ENCODE data around the gene PSMA4. TPM values are rescaled to one million over a fixed set of nuclear protein-coding genes. Genes with fewer than 3 reads are reported as not detected.

PSMA4 gene
- polyA plus RNA-seq, 3 donors from 2014 or later, result 263 to 510 (median 315) TPM

- Mint-ChIP-seq H3K4me1 (peaks cover 19% of the 10 kb centered on the region in 2 donors), H3K36me3 (no peaks in the 10 kb centered on the region), H3K27ac (peak overlapping the region in 4 of 6 donors; percentile 10 to 82 (median 36)), H3K4me3 (peak overlapping the region; percentile 80 to 88 (median 86)), H3K27me3 (ENCODE audit: low read depth in 3 of 3) (peaks cover 2 to 13% (median 12%) of the 10 kb centered on the region in 3 donors), H3K9me3 (peaks cover 0 to 2% (median 0%) of the 10 kb centered on the region in 6 donors)
- DNase-seq, result no peak
These were observed 24.5 kb downstream of the PSMA4 start for GRCh38 chr15:78564743-78565096.

- peak within 1 kb of the TSS; percentile 82 to 95 (median 89) for H3K4me3 Mint-ChIP-seq
- no peaks in the 10 kb centered on the region for H3K36me3 Mint-ChIP-seq
- H3K9me3 Mint-ChIP-seq, result peaks cover 0 to 2% (median 0%) of the 10 kb centered on the region in 6 donors
- peaks cover 19% of the 10 kb centered on the region in 2 donors for H3K4me1 Mint-ChIP-seq
- peak; percentile 44 to 58 (median 57) for DNase-seq
- peak within 1 kb of the TSS; percentile 20 to 82 (median 52) for H3K27ac Mint-ChIP-seq
- H3K27me3 Mint-ChIP-seq (ENCODE audit: low read depth in 3 of 3), result peaks cover 2 to 13% (median 12%) of the 10 kb centered on the region in 3 donors
These were observed 25.1 kb downstream of the PSMA4 start, which contains the start of gene CHRNA5 for GRCh38 chr15:78565097-78565950. CHRNA5 (plus strand) TSS chr15:78565520; CDS start chr15:78565720, 200 bp downstream.

GRCh38 chr15:78565951-78566774 is 25.9 kb downstream of the PSMA4 start:
- no peaks in the 10 kb centered on the region for H3K36me3 Mint-ChIP-seq
- peak in 1 of 3 donors; percentile 5 for DNase-seq
- peaks cover 0 to 2% (median 0%) of the 10 kb centered on the region in 6 donors for H3K9me3 Mint-ChIP-seq
- H3K4me1 Mint-ChIP-seq, result peaks cover 19% of the 10 kb centered on the region in 2 donors
- H3K27me3 Mint-ChIP-seq (ENCODE audit: low read depth in 3 of 3), result peaks cover 2 to 13% (median 12%) of the 10 kb centered on the region in 3 donors
- H3K4me3 Mint-ChIP-seq, result peak overlapping the region; percentile 81 to 95 (median 89)
- peak overlapping the region in 2 of 6 donors; percentile 52 to 57 for H3K27ac Mint-ChIP-seq

GRCh38 chr15:78567531-78567930 is 27.3 kb downstream of the PSMA4 start:
- Mint-ChIP-seq H3K4me1 (peaks cover 19% of the 10 kb centered on the region in 2 donors), H3K27me3 (ENCODE audit: low read depth in 3 of 3) (peaks cover 2 to 12% (median 9%) of the 10 kb centered on the region in 3 donors), H3K36me3 (no peaks in the 10 kb centered on the region), H3K27ac (no peak overlapping the region), H3K4me3 (peak overlapping the region in 2 of 5 donors; percentile 2 to 39), H3K9me3 (peaks cover 0 to 2% (median 0%) of the 10 kb centered on the region in 6 donors)
- DNase-seq, result no peak

GRCh38 chr15:78570710-78571109 is 30.5 kb downstream of the PSMA4 start:
- H3K9me3 Mint-ChIP-seq, result no peaks in the 10 kb centered on the region
- H3K4me1 Mint-ChIP-seq, result peaks cover 8 to 9% of the 10 kb centered on the region in 2 donors
- H3K4me3 Mint-ChIP-seq, result no peak overlapping the region
- no peak overlapping the region for H3K27ac Mint-ChIP-seq
- H3K36me3 Mint-ChIP-seq, result no peaks in the 10 kb centered on the region
- DNase-seq, result no peak
- H3K27me3 Mint-ChIP-seq (ENCODE audit: low read depth in 3 of 3), result peaks cover 1 to 10% (median 9%) of the 10 kb centered on the region in 3 donors

GRCh38 chr15:78571382-78571781 is 31.1 kb downstream of the PSMA4 start:
- no peaks in the 10 kb centered on the region for H3K9me3 Mint-ChIP-seq
- no peak overlapping the region for H3K4me3 Mint-ChIP-seq
- DNase-seq, result no peak
- peaks cover 2% of the 10 kb centered on the region in 2 donors for H3K4me1 Mint-ChIP-seq
- peaks cover 1 to 7% (median 5%) of the 10 kb centered on the region in 3 donors for H3K27me3 Mint-ChIP-seq (ENCODE audit: low read depth in 3 of 3)
- H3K36me3 Mint-ChIP-seq, result no peaks in the 10 kb centered on the region
- no peak overlapping the region for H3K27ac Mint-ChIP-seq

- H3K4me1 Mint-ChIP-seq, result no peaks in the 10 kb centered on the region
- H3K4me3 Mint-ChIP-seq, result no peak overlapping the region
- no peak overlapping the region for H3K27ac Mint-ChIP-seq
- DNase-seq, result no peak
- H3K27me3 Mint-ChIP-seq (ENCODE audit: low read depth in 3 of 3), result peaks cover 1 to 4% (median 3%) of the 10 kb centered on the region in 3 donors
- H3K36me3 Mint-ChIP-seq, result no peaks in the 10 kb centered on the region
- H3K9me3 Mint-ChIP-seq, result no peaks in the 10 kb centered on the region
These were observed 33.2 kb downstream of the PSMA4 start for GRCh38 chr15:78573416-78573815.

GRCh38 chr15:78574944-78575343 is 34.7 kb downstream of the PSMA4 start:
- Mint-ChIP-seq H3K27ac (no peak overlapping the region), H3K9me3 (no peaks in the 10 kb centered on the region), H3K27me3 (ENCODE audit: low read depth in 3 of 3) (peaks cover 0 to 1% (median 0%) of the 10 kb centered on the region in 3 donors), H3K4me1 (no peaks in the 10 kb centered on the region), H3K4me3 (no peak overlapping the region), H3K36me3 (no peaks in the 10 kb centered on the region)
- DNase-seq, result no peak

GRCh38 chr15:78597583-78597982 is 57.3 kb downstream of the PSMA4 start:
- Mint-ChIP-seq H3K27me3 (ENCODE audit: low read depth in 3 of 3) (peaks cover 0 to 5% (median 2%) of the 10 kb centered on the region in 3 donors), H3K4me1 (no peaks in the 10 kb centered on the region), H3K9me3 (no peaks in the 10 kb centered on the region), H3K27ac (no peak overlapping the region), H3K4me3 (no peak overlapping the region), H3K36me3 (no peaks in the 10 kb centered on the region)
- no peak for DNase-seq

GRCh38 chr15:78598348-78598747 is 58.1 kb downstream of the PSMA4 start:
- no peaks in the 10 kb centered on the region for H3K36me3 Mint-ChIP-seq
- H3K9me3 Mint-ChIP-seq, result no peaks in the 10 kb centered on the region
- H3K4me3 Mint-ChIP-seq, result no peak overlapping the region
- DNase-seq, result no peak
- H3K4me1 Mint-ChIP-seq, result no peaks in the 10 kb centered on the region
- H3K27ac Mint-ChIP-seq, result no peak overlapping the region
- H3K27me3 Mint-ChIP-seq (ENCODE audit: low read depth in 3 of 3), result peaks cover 0 to 5% (median 2%) of the 10 kb centered on the region in 3 donors

- H3K36me3 Mint-ChIP-seq, result no peaks in the 10 kb centered on the region
- H3K27ac Mint-ChIP-seq, result no peak overlapping the region
- no peak for DNase-seq
- peaks cover 0 to 5% (median 2%) of the 10 kb centered on the region in 3 donors for H3K27me3 Mint-ChIP-seq (ENCODE audit: low read depth in 3 of 3)
- H3K4me3 Mint-ChIP-seq, result no peak overlapping the region
- no peaks in the 10 kb centered on the region for H3K9me3 Mint-ChIP-seq
- no peaks in the 10 kb centered on the region for H3K4me1 Mint-ChIP-seq
These were observed 58.9 kb downstream of the PSMA4 start for GRCh38 chr15:78599189-78599588.

Measured in immature natural killer cell (primary cell).